HCT116 (cell line): ENCODE data around the gene SSUH2. TPM values are rescaled to one million over a fixed set of nuclear protein-coding genes. Genes with fewer than 3 reads are reported as not detected.

ENCODE experiments used
- ATAC-seq: fragments of 200-7000 bp; cut with Tn5 transposase; 2 replicates; pipeline ENCODE4 v1.9.1; 2020; ENCODE audit warnings: mild to moderate bottlenecking, moderate library complexity
- BruUV-seq: library from RNA; stranded (reverse); fragments of 400-500 nt; replicated peaks from 2 replicates; lab custom pipeline; 2021; lab: Mats Ljungman, UMichigan
- CTCF ChIA-PET: fragments of 300-600 bp; sonication (Branson Sonifier 250); formaldehyde crosslinking; loops from one replicate; lab custom pipeline; 2021; ENCODE audit warnings: antibody characterized with exemption; lab: Charles Lee
- POLR2A ChIA-PET: fragments of 300-600, 350-600 bp; sonication (Branson Sonifier 250); formaldehyde crosslinking; loops from one replicate; lab custom pipeline; 2021; ENCODE audit warnings: antibody characterized with exemption; lab: Charles Lee
- RAD21 ChIA-PET, 2 experiments: fragments of 300-600 bp; sonication (Branson Sonifier 250); formaldehyde crosslinking; loops; one replicate each; lab custom pipeline; 2023; ENCODE audit warnings: low total read pairs in 2 of 2; ENCODE audit not compliant: uncharacterized antibody in 2 of 2, unreplicated experiment in 2 of 2, low non-redundant PET in 1 of 2; lab: Charles Lee
- DNase-seq: peaks from one replicate; pipeline ENCODE4 v3.0.0-alpha.2; 2010; ENCODE audit warnings: low read depth, low spot score
- H2AFZ ChIP-seq: fragments of 200-600 bp; shearing (Covaris generic), sonication (generic); 2 replicates; pipeline ENCODE4 v1.6.1; 2017; ENCODE audit warnings: low read depth, mixed run types, mixed read lengths, antibody characterized with exemption, low read length; ENCODE audit not compliant: poor library complexity, severe bottlenecking
- H3K27ac ChIP-seq: 2 replicates; pipeline ENCODE4 v1.5.1; 2012; ENCODE audit warnings: low read depth, low read length
- H3K27me3 ChIP-seq: fragments of 200-600 bp; sonication (generic); 2 replicates; pipeline ENCODE4 v1.6.1; 2016; ENCODE audit warnings: mixed run types, low read length, mixed read lengths; ENCODE audit not compliant: insufficient read depth
- H3K36me3 ChIP-seq, 2 experiments: fragments of 200-500 bp in 1 of 2; fragments of 200-600 bp in 1 of 2; sonication (Bioruptor generic) in 1 of 2; sonication (generic) in 1 of 2; 2 replicates each; pipeline versions ENCODE4 v1.5.1 to v1.6.1; 2014 to 2016; ENCODE audit warnings: low read length in 2 of 2, inconsistent platforms in 1 of 2, mixed read lengths in 1 of 2, mixed run types in 1 of 2; ENCODE audit not compliant: insufficient read depth in 2 of 2, control insufficient read depth in 1 of 2
- H3K4me1 ChIP-seq, 2 experiments: fragments of 200-600 bp in 1 of 2; sonication (generic) in 1 of 2; 2 replicates each; pipeline versions ENCODE4 v1.5.1 to v1.6.1; 2012 to 2017; ENCODE audit warnings: low read length in 2 of 2, inconsistent platforms in 1 of 2, mild to moderate bottlenecking in 1 of 2, mixed read lengths in 1 of 2, mixed run types in 1 of 2, moderate library complexity in 1 of 2; ENCODE audit not compliant: insufficient read depth in 2 of 2, control insufficient read depth in 1 of 2
- H3K4me2 ChIP-seq: fragments of 200-600 bp; sonication (generic); 2 replicates; pipeline ENCODE4 v1.6.1; 2017; ENCODE audit warnings: mixed run types, low read length, mixed read lengths
- H3K4me3 ChIP-seq, 2 experiments: fragments of 200-600 bp in 1 of 2; sonication (generic) in 1 of 2; replicated peaks in 1 of 2; 2 replicates each; pipeline ENCODE4 v1.5.1; 2011 to 2016; ENCODE audit warnings: low read length in 2 of 2, control low read depth in 1 of 2, low read depth in 1 of 2, mild to moderate bottlenecking in 1 of 2, mixed read lengths in 1 of 2, mixed run types in 1 of 2
- H3K79me2 ChIP-seq: fragments of 200-600 bp; sonication (generic); 2 replicates; pipeline ENCODE4 v1.6.1; 2017; ENCODE audit warnings: mild to moderate bottlenecking, mixed run types, low read length, moderate library complexity, mixed read lengths; ENCODE audit not compliant: insufficient read depth
- H3K9ac ChIP-seq: fragments of 200-600 bp; sonication (generic); 2 replicates; pipeline ENCODE4 v1.6.1; 2016; ENCODE audit warnings: low read length, mixed read lengths
- H3K9me2 ChIP-seq: fragments of 200-600 bp; sonication (generic), shearing (Covaris generic); 2 replicates; pipeline ENCODE4 v1.6.1; 2017; ENCODE audit warnings: mixed run types, mild to moderate bottlenecking, moderate library complexity; ENCODE audit not compliant: insufficient read depth
- H3K9me3 ChIP-seq, 2 experiments: fragments of 200-500 bp in 1 of 2; fragments of 200-600 bp in 1 of 2; sonication (Bioruptor generic) in 1 of 2; sonication (generic) in 1 of 2; 2 replicates each; pipeline ENCODE4 v1.6.1; 2014 to 2017; ENCODE audit warnings: low read length in 2 of 2, mixed read lengths in 2 of 2, inconsistent platforms in 1 of 2, low read depth in 1 of 2, mild to moderate bottlenecking in 1 of 2, mixed run types in 1 of 2, moderate library complexity in 1 of 2; ENCODE audit not compliant: control insufficient read depth in 1 of 2, insufficient read depth in 1 of 2
- H4K20me1 ChIP-seq: fragments of 200-600 bp; sonication (generic), shearing (Covaris generic); 2 replicates; pipeline ENCODE4 v1.6.1; 2017; ENCODE audit warnings: mixed run types, mild to moderate bottlenecking, moderate library complexity; ENCODE audit not compliant: insufficient read depth
- CBX3 ChIP-seq: IDR thresholded peaks from 2 replicates; pipeline ENCODE4 v1.6.1; 2012; ENCODE audit warnings: low read depth
- CEBPB ChIP-seq: IDR thresholded peaks from 2 replicates; pipeline ENCODE4 v1.6.1; 2012; ENCODE audit warnings: low read depth
- EZH2 ChIP-seq: fragments of 200-600 bp; sonication (generic); IDR thresholded peaks from 2 replicates; pipeline ENCODE4 v1.6.1; 2017; ENCODE audit warnings: antibody characterized with exemption, mixed run types
- EZH2phosphoT487 ChIP-seq: fragments of 200-600 bp; IDR thresholded peaks from 2 replicates; pipeline ENCODE4 v1.6.1; 2018; ENCODE audit warnings: antibody characterized with exemption, borderline replicate concordance
- FOSL1 ChIP-seq: IDR thresholded peaks from 2 replicates; pipeline ENCODE4 v1.6.1; 2012; ENCODE audit warnings: low read depth
- JUND ChIP-seq: IDR thresholded peaks from 2 replicates; pipeline ENCODE4 v1.6.1; 2012
- POLR2A ChIP-seq: IDR thresholded peaks from 2 replicates; pipeline ENCODE4 v1.7.0; 2011; ENCODE audit warnings: borderline replicate concordance; ENCODE audit not compliant: insufficient read depth, insufficient read length; ENCODE audit errors: extremely low read depth
- POLR2AphosphoS5 ChIP-seq: IDR thresholded peaks from 2 replicates; pipeline ENCODE4 v1.6.1; 2011; ENCODE audit warnings: mild to moderate bottlenecking, low read depth, low read length, moderate library complexity
- RAD21 ChIP-seq: IDR thresholded peaks from 2 replicates; pipeline ENCODE4 v1.6.1; 2012; ENCODE audit warnings: low read depth, mild to moderate bottlenecking
- SIN3A ChIP-seq: IDR thresholded peaks from 2 replicates; pipeline ENCODE4 v1.6.1; 2012; ENCODE audit warnings: low read depth
- SRF ChIP-seq: IDR thresholded peaks from 2 replicates; pipeline ENCODE4 v1.6.1; 2012; ENCODE audit warnings: low read depth
- TCF7L2 ChIP-seq: IDR thresholded peaks from 2 replicates; pipeline ENCODE4 v1.7.0; 2011; ENCODE audit warnings: borderline replicate concordance, inconsistent platforms; ENCODE audit not compliant: insufficient read depth, insufficient read length; ENCODE audit errors: extremely low read depth
- YY1 ChIP-seq: IDR thresholded peaks from 2 replicates; pipeline ENCODE4 v1.6.1; 2011; ENCODE audit warnings: low read length, low read depth, moderate library complexity, mild to moderate bottlenecking; ENCODE audit not compliant: insufficient replicate concordance; ENCODE audit errors: extremely low read depth
- ZBTB33 ChIP-seq: IDR thresholded peaks from 2 replicates; pipeline ENCODE4 v1.6.1; 2011; ENCODE audit warnings: mild to moderate bottlenecking, low read length, moderate library complexity; ENCODE audit not compliant: insufficient replicate concordance; ENCODE audit errors: extremely low read depth
- intact Hi-C: fragments of 100-400 bp; cut with micrococcal nuclease; formaldehyde crosslinking; loops from 2 replicates; pipeline ENCODE4 v1.10.0; 2022
- total RNA-seq: library from RNA; stranded (reverse); gene quantifications from one replicate; pipeline ENCODE4 v1.2.1, GENCODE V29; 2021; ENCODE audit not compliant: unreplicated experiment
- TF ChIP-seq, protein P1 (sequence below): IDR thresholded peaks from 2 replicates; pipeline ENCODE4 v1.6.1; 2012
- TF ChIP-seq, protein P2 (sequence below), 3 experiments: fragments of 200-600 bp in 1 of 3; sonication (generic) in 1 of 3; IDR thresholded peaks in 2 of 3; conservative IDR thresholded peaks in 1 of 3; 2 replicates each; pipeline ENCODE4 v1.5.1; 2012 to 2017; ENCODE audit warnings: low read depth in 2 of 3, low read length in 2 of 3, antibody characterized with exemption in 1 of 3, borderline replicate concordance in 1 of 3, control low read depth in 1 of 3, mild to moderate bottlenecking in 1 of 3, mixed read lengths in 1 of 3, mixed run types in 1 of 3, moderate library complexity in 1 of 3; ENCODE audit not compliant: insufficient read depth in 1 of 3

SSUH2 gene
- total RNA-seq, 1 experiment from 2014 or later, result 0.76 TPM

DNA sequence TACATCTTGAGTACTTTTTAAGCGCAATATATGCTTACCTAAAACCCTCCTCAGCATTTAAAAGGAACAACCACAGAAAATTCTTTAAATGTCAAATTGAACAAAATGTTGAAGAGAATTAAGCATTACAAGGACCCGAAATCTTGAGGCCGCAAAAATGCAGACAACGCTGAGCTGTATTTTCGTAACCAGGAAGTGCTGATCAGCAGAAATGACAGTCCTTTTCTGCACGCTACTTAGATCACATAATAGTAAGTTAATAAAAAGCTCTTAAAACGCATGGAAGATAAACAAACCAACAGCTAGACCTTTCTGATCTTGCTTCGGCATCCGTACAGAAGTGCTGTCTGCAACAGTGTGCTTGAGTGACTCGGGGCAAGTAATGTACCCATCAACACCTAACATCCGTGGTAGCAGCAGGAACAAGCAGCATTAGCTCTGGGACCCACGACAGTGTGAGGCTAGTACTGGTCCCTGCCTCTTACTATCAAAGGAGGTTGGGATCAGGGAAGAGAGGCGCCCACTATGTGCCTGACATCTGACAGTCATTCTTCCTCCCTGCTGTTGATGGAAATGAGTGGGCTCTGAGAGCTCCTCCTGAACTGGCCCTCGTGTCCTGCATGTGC lies 1.8 kb upstream of the SSUH2 start:
- no peaks in the 10 kb centered on the region for H3K79me2 ChIP-seq
- H3K4me1 ChIP-seq, result peaks cover 9 to 17% of the 10 kb centered on the region in 2 experiments
- ChIA-PET RAD21 (no interaction called here), POLR2A (no interaction called here), CTCF (interaction anchor here (0.9 to 2.0 kb wide), 2 partner anchors 9 to 17 kb away, joined by 3 to 9 read pairs; no protein-coding TSS in a partner anchor)
- H3K9ac ChIP-seq, result no peak overlapping the region
- no TSS peak for BruUV-seq
- no peaks in the 10 kb centered on the region for H3K27me3 ChIP-seq
- TF ChIP-seq YY1 (no peak), FOSL1 (no peak), EZH2 (no peak), POLR2AphosphoS5 (no peak), SIN3A (no peak), RAD21 (no peak), TCF7L2 (no peak), POLR2A (no peak), SRF (no peak), CBX3 (no peak), ZBTB33 (no peak), EZH2phosphoT487 (no peak), JUND (no peak), CEBPB (no peak)
- TF ChIP-seq, protein P1, sequence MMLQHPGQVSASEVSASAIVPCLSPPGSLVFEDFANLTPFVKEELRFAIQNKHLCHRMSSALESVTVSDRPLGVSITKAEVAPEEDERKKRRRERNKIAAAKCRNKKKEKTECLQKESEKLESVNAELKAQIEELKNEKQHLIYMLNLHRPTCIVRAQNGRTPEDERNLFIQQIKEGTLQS, result no peak
- TF ChIP-seq, protein P2, sequence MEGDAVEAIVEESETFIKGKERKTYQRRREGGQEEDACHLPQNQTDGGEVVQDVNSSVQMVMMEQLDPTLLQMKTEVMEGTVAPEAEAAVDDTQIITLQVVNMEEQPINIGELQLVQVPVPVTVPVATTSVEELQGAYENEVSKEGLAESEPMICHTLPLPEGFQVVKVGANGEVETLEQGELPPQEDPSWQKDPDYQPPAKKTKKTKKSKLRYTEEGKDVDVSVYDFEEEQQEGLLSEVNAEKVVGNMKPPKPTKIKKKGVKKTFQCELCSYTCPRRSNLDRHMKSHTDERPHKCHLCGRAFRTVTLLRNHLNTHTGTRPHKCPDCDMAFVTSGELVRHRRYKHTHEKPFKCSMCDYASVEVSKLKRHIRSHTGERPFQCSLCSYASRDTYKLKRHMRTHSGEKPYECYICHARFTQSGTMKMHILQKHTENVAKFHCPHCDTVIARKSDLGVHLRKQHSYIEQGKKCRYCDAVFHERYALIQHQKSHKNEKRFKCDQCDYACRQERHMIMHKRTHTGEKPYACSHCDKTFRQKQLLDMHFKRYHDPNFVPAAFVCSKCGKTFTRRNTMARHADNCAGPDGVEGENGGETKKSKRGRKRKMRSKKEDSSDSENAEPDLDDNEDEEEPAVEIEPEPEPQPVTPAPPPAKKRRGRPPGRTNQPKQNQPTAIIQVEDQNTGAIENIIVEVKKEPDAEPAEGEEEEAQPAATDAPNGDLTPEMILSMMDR (IDR thresholded peaks at IDR 0.05 in 2 of 3, conservative IDR thresholded peaks at IDR 0.05 in 1 of 3; ENCODE audit: borderline replicate concordance in 1 of 3, insufficient read depth in 1 of 3, low read depth in 2 of 3, low read length in 2 of 3), result no peak
- H3K27ac ChIP-seq, result no peak overlapping the region
- H2AFZ ChIP-seq, result no peak overlapping the region
- H4K20me1 ChIP-seq, result no peaks in the 10 kb centered on the region
- intact Hi-C loops, result no loop called here
- no peaks in the 10 kb centered on the region for H3K9me2 ChIP-seq
- ATAC-seq (no peak), DNase-seq (no peak)
- no peaks in the 10 kb centered on the region for H3K9me3 ChIP-seq
- peak overlapping the region; percentile 59 for H3K4me2 ChIP-seq
- H3K36me3 ChIP-seq, result no peaks in the 10 kb centered on the region
- H3K4me3 ChIP-seq, result no peak overlapping the region
